ENCODE data around the gene BLOC1S1. TPM values are rescaled to one million over a fixed set of nuclear protein-coding genes. Genes with fewer than 3 reads are reported as not detected.
A peak's percentile ranks its signal among the peaks of the same experiment; 100 is the strongest.

Gene BLOC1S1
- total RNA-seq, 2 experiments from 2014 or later: 34.8 to 36.9 TPM

DNA sequence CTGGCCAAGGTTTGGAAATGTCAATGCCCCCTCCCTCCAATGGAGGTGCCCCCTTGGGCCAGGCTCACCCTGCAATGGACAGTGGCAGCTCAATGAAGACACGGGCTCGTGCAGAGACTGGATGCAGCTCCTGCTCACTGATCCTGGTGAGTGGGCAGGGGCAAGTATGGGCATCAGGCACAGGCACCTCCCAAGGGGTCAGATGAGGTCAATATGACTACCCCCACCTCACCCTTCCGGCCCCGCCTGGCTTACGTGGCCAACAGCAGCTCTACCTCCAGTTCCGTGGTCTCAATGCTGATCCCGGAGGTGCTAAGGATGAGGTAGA, 21.7 kb upstream of the BLOC1S1 start:
- TF ChIP-seq, protein P1, sequence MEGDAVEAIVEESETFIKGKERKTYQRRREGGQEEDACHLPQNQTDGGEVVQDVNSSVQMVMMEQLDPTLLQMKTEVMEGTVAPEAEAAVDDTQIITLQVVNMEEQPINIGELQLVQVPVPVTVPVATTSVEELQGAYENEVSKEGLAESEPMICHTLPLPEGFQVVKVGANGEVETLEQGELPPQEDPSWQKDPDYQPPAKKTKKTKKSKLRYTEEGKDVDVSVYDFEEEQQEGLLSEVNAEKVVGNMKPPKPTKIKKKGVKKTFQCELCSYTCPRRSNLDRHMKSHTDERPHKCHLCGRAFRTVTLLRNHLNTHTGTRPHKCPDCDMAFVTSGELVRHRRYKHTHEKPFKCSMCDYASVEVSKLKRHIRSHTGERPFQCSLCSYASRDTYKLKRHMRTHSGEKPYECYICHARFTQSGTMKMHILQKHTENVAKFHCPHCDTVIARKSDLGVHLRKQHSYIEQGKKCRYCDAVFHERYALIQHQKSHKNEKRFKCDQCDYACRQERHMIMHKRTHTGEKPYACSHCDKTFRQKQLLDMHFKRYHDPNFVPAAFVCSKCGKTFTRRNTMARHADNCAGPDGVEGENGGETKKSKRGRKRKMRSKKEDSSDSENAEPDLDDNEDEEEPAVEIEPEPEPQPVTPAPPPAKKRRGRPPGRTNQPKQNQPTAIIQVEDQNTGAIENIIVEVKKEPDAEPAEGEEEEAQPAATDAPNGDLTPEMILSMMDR (IDR thresholded peaks at IDR 0.05): no peak
- Histone ChIP-seq H3K27me3 (ENCODE audit: control insufficient read depth in 1 of 2, insufficient read depth in 2 of 2, low read length in 2 of 2) (peaks cover 0 to 3% of the 10 kb centered on the region in 2 experiments), H3K36me3 (ENCODE audit: insufficient read depth, low read length) (no peaks in the 10 kb centered on the region), H3K27ac (ENCODE audit: low read depth in 1 of 2, low read length in 2 of 2) (no peak overlapping the region), H3K4me3 (ENCODE audit: low read length) (no peak overlapping the region), H3K4me1 (ENCODE audit: insufficient read depth, low read length) (no peaks in the 10 kb centered on the region), H3K9me3 (ENCODE audit: control insufficient read depth in 1 of 2, insufficient read depth in 1 of 2, low read length in 2 of 2) (no peaks in the 10 kb centered on the region)
- Mint-ChIP-seq H3K27me3 (no peaks in the 10 kb centered on the region), H3K4me1 (ENCODE audit: low read depth) (no peaks in the 10 kb centered on the region), H3K9me3 (no peaks in the 10 kb centered on the region), H3K4me3 (no peak overlapping the region), H3K27ac (no peak overlapping the region), H3K36me3 (ENCODE audit: low read depth) (no peaks in the 10 kb centered on the region)
- intact Hi-C loops (cut with DNase I, micrococcal nuclease): no loop called here
- DNase-seq (peak in 1 of 14 experiments; percentile 9), ATAC-seq (ENCODE audit: poor library complexity) (no peak)
- ChIA-PET CTCF (no interaction called here), POLR2A (no interaction called here)

DNA sequence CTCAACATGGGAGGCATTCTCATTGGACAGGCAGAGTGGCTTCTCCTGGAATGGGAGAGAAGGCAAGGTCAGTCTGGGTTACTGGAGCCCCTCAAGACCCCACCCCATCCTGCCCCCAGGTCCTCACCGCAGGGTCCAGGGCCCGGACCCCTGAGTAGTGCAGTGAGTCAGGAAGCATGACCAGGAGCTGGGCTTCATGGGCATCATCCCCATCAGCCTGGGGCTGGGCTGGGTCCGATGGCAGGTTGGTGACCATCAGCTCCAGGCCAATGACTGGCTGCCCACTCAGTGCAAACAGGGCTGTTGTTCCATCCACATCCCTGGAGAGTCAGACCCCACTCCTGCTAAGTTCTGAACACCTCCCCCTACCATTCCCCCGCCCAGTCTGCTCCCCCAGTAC, 21.2 kb upstream of the BLOC1S1 start:
- intact Hi-C loops (cut with DNase I, micrococcal nuclease): no loop called here
- no peaks in the 10 kb centered on the region for H3K36me3 Mint-ChIP-seq (ENCODE audit: low read depth)

DNA sequence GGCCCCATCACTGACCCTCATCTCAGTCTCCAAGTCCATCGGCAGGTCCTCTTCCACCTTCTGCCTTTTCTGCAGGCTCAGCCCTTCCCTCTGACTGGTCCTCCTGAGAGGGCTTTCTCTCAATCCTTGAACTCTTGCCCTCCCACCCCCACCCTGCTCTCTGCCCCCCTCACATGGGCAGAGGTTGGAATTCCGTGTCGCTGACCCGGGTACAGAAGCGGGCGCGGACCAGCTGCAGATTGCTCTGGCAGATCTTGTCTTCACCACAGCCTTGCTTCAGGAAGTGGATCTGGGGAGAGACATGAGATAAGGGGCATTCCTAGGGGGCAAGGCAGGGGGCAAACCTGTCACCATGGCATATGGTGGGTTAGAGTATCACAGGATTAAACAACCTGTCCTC, 20.5 kb upstream of the BLOC1S1 start:
- ChIA-PET POLR2A (no interaction called here), CTCF (no interaction called here)
- no peaks in the 10 kb centered on the region for H3K36me3 Mint-ChIP-seq (ENCODE audit: low read depth)
- H3K27me3 Mint-ChIP-seq: no peaks in the 10 kb centered on the region
- H3K4me1 Mint-ChIP-seq (ENCODE audit: low read depth): no peaks in the 10 kb centered on the region
- no peaks in the 10 kb centered on the region for H3K9me3 Mint-ChIP-seq
- H3K27ac Mint-ChIP-seq: no peak overlapping the region
- DNase-seq: no peak
- Histone ChIP-seq H3K27ac (ENCODE audit: low read depth in 1 of 2, low read length in 2 of 2) (no peak overlapping the region), H3K36me3 (ENCODE audit: insufficient read depth, low read length) (no peaks in the 10 kb centered on the region), H3K4me1 (ENCODE audit: insufficient read depth, low read length) (no peaks in the 10 kb centered on the region), H3K27me3 (ENCODE audit: control insufficient read depth in 1 of 2, insufficient read depth in 2 of 2, low read length in 2 of 2) (peaks cover 0 to 3% of the 10 kb centered on the region in 2 experiments), H3K4me3 (ENCODE audit: low read length) (no peak overlapping the region), H3K9me3 (ENCODE audit: control insufficient read depth in 1 of 2, insufficient read depth in 1 of 2, low read length in 2 of 2) (no peaks in the 10 kb centered on the region)
- ATAC-seq (ENCODE audit: poor library complexity): no peak
- TF ChIP-seq, protein P1 (IDR thresholded peaks at IDR 0.05): no peak
- H3K4me3 Mint-ChIP-seq: no peak overlapping the region
- intact Hi-C loops (cut with DNase I, micrococcal nuclease): no loop called here

More for the DNA sequence above, 21.2 kb upstream of the BLOC1S1 start:
- no peaks in the 10 kb centered on the region for H3K4me1 ChIP-seq (ENCODE audit: insufficient read depth, low read length)
- H3K27me3 ChIP-seq (ENCODE audit: control insufficient read depth in 1 of 2, insufficient read depth in 2 of 2, low read length in 2 of 2): peaks cover 0 to 3% of the 10 kb centered on the region in 2 experiments
- peak in 1 of 14 experiments; percentile 8 for DNase-seq
- H3K36me3 ChIP-seq (ENCODE audit: insufficient read depth, low read length): no peaks in the 10 kb centered on the region
- ChIA-PET CTCF (no interaction called here), POLR2A (no interaction called here)
- H3K27ac ChIP-seq (ENCODE audit: low read depth in 1 of 2, low read length in 2 of 2): no peak overlapping the region
- TF ChIP-seq, protein P1 (IDR thresholded peaks at IDR 0.05): no peak
- Mint-ChIP-seq H3K9me3 (no peaks in the 10 kb centered on the region), H3K27ac (no peak overlapping the region), H3K4me1 (ENCODE audit: low read depth) (no peaks in the 10 kb centered on the region), H3K4me3 (no peak overlapping the region), H3K27me3 (no peaks in the 10 kb centered on the region)
- H3K4me3 ChIP-seq (ENCODE audit: low read length): no peak overlapping the region
- no peaks in the 10 kb centered on the region for H3K9me3 ChIP-seq (ENCODE audit: control insufficient read depth in 1 of 2, insufficient read depth in 1 of 2, low read length in 2 of 2)
- no peak for ATAC-seq (ENCODE audit: poor library complexity)
